Body of pancreas (tissue), 4 donors: ENCODE measurements around the gene PRR19. TPM values are rescaled to one million over a fixed set of nuclear protein-coding genes. Genes with fewer than 3 reads are reported as not detected.

Experiments
- ATAC-seq: fragments of 150-250 bp; one replicate; pipeline ENCODE4 v1.9.1; 2016
- DNase-seq, 4 donors: peaks; one replicate each; pipeline ENCODE4 v3.0.0-alpha.2; 2019
- H3K27ac ChIP-seq, 4 donors: fragments of 200-600 bp; sonication (generic); 1 replicate in 3 of 4; 2 replicates in 1 of 4; pipeline versions ENCODE4 v1.5.1 to v1.6.1; 2016 to 2019; ENCODE audit warnings: mild to moderate bottlenecking in 1 of 4, mixed read lengths in 1 of 4, moderate library complexity in 1 of 4
- H3K27me3 ChIP-seq, 2 donors: fragments of 200-600 bp; sonication (generic); one replicate each; pipeline ENCODE4 v1.6.0; 2016; ENCODE audit warnings: mild to moderate bottlenecking in 1 of 2
- H3K36me3 ChIP-seq, 2 donors: fragments of 200-600 bp; sonication (generic); replicated peaks in 1 of 2; 2 replicates each; pipeline ENCODE4 v1.5.1; 2016; ENCODE audit warnings: low read depth in 2 of 2; ENCODE audit not compliant: insufficient read depth in 1 of 2
- H3K4me1 ChIP-seq: fragments of 200-600 bp; sonication (generic); one replicate; pipeline ENCODE4 v1.6.0; 2016
- H3K4me3 ChIP-seq, 2 donors: fragments of 200-600 bp; sonication (generic); 1 replicate in 1 of 2; 2 replicates in 1 of 2; pipeline ENCODE4 v1.5.1; 2016 to 2019
- H3K9me3 ChIP-seq, 3 donors: fragments of 200-600 bp; sonication (generic); 1 replicate in 2 of 3; 2 replicates in 1 of 3; pipeline ENCODE4 v1.5.1; 2016
- CTCF ChIP-seq, 7 experiments: fragments of 450-650 bp in 4 of 7; fragments of 200-600 bp in 3 of 7; sonication (generic) in 3 of 7; IDR thresholded peaks; one replicate each; pipeline ENCODE4 v1.5.1; 2016 to 2019; ENCODE audit warnings: antibody characterized with exemption in 7 of 7
- POLR2A ChIP-seq, 3 donors: fragments of 450-650 bp; IDR thresholded peaks; one replicate each; pipeline ENCODE4 v1.6.1; 2016; ENCODE audit warnings: antibody characterized with exemption in 3 of 3, mild to moderate bottlenecking in 2 of 3
- WGBS, 2 donors: methylation state at CpG; one replicate each; pipeline ENCODE4 v1.1.5; 2017; 5-methylcytosine and 5-hydroxymethylcytosine counted together
- intact Hi-C: fragments of 100-400 bp; cut with DNase I; formaldehyde crosslinking; loops from one replicate; pipeline ENCODE4 v1.15.1; 2023
- total RNA-seq, 2 donors: library from RNA; depleted of rRNA; stranded (reverse); fragments of >200 nt; gene quantifications; one replicate each; pipeline ENCODE4 v1.1.0, GENCODE V29; 2016

The PRR19 gene
- total RNA-seq, 2 donors from 2014 or later = 0.52 TPM; not detected in 1

- DNase-seq (peak; percentile 99 to 100 (median 100)), ATAC-seq (peak; percentile 84)
- H3K36me3 ChIP-seq = no peaks in the 10 kb centered on the region
- H3K4me1 ChIP-seq = peaks cover 36% of the 10 kb centered on the region
- intact Hi-C loops = no loop called here
- peak within 1 kb of the TSS; percentile 12 to 93 for H3K4me3 ChIP-seq
- TF ChIP-seq CTCF (IDR thresholded peaks at IDR 0.05) = no peak
- TF ChIP-seq POLR2A (IDR thresholded peaks at IDR 0.05) = no peak
- H3K9me3 ChIP-seq = no peaks in the 10 kb centered on the region
- no peaks in the 10 kb centered on the region for H3K27me3 ChIP-seq
- peak within 1 kb of the TSS; percentile 99 to 100 (median 99) for H3K27ac ChIP-seq
- 1% methylated on average over 26 to 44 of the region's 52 CpGs for WGBS, 2 donors
Observed at GRCh38 chr19:42268704-42269477, 33.0 kb upstream of the PRR19 start, which contains the start of gene CIC. TSS of gene CIC (plus strand) at chr19:42269252. CDS start at chr19:42271784, 2,532 bp downstream.

GRCh38 chr19:42269478-42270345 lies 32.2 kb upstream of the PRR19 start:
- H3K4me3 ChIP-seq = peak overlapping the region; percentile 12 to 93
- peak overlapping the region; percentile 90 to 97 (median 96) for H3K27ac ChIP-seq
- H3K4me1 ChIP-seq = peaks cover 44% of the 10 kb centered on the region
- DNase-seq = peak in 2 of 4 donors; percentile 29 to 34
- ATAC-seq = no peak
- peak in 1 of 3 donors; percentile 7 for TF ChIP-seq POLR2A (IDR thresholded peaks at IDR 0.05)
- TF ChIP-seq CTCF (IDR thresholded peaks at IDR 0.05) = no peak
- H3K27me3 ChIP-seq = no peaks in the 10 kb centered on the region
- 30 to 35% methylated on average over 10 of the region's 10 CpGs for WGBS, 2 donors
- intact Hi-C loops = no loop called here
- H3K9me3 ChIP-seq = no peaks in the 10 kb centered on the region
- H3K36me3 ChIP-seq = no peaks in the 10 kb centered on the region

GRCh38 chr19:42270346-42271044 lies 31.4 kb upstream of the PRR19 start:
- H3K36me3 ChIP-seq = no peaks in the 10 kb centered on the region
- no peak for ATAC-seq
- H3K9me3 ChIP-seq = no peaks in the 10 kb centered on the region
- peaks cover 51% of the 10 kb centered on the region for H3K4me1 ChIP-seq
- H3K4me3 ChIP-seq = peak overlapping the region in 1 of 2 donors; percentile 93
- no peaks in the 10 kb centered on the region for H3K27me3 ChIP-seq
- WGBS, 2 donors = 3 to 12% methylated on average over 5 to 18 of the region's 18 CpGs
- intact Hi-C loops = no loop called here
- peak overlapping the region; percentile 90 to 97 (median 96) for H3K27ac ChIP-seq
- peak; percentile 54 to 77 (median 69) for DNase-seq
- TF ChIP-seq POLR2A (IDR thresholded peaks at IDR 0.05) = peak; percentile 53 to 59 (median 55)
- no peak for TF ChIP-seq CTCF (IDR thresholded peaks at IDR 0.05)

GRCh38 chr19:42271045-42271419 lies 30.9 kb upstream of the PRR19 start:
- peaks cover 55% of the 10 kb centered on the region for H3K4me1 ChIP-seq
- TF ChIP-seq CTCF (IDR thresholded peaks at IDR 0.05) = no peak
- TF ChIP-seq POLR2A (IDR thresholded peaks at IDR 0.05) = no peak
- H3K36me3 ChIP-seq = no peaks in the 10 kb centered on the region
- DNase-seq (peak in 1 of 4 donors; percentile 46), ATAC-seq (no peak)
- no peak overlapping the region for H3K4me3 ChIP-seq
- no peaks in the 10 kb centered on the region for H3K9me3 ChIP-seq
- intact Hi-C loops = no loop called here
- peak overlapping the region; percentile 90 to 97 (median 96) for H3K27ac ChIP-seq
- H3K27me3 ChIP-seq = no peaks in the 10 kb centered on the region
- WGBS, 2 donors = 8 to 39% methylated on average over 2 to 3 of the region's 3 CpGs
